ENCODE measurements around the gene SPRED1. TPM values are rescaled to one million over a fixed set of nuclear protein-coding genes. Genes with fewer than 3 reads are reported as not detected.

Gene SPRED1
- total RNA-seq, 1 donor from 2014 or later: 62.1 TPM

GRCh38 chr15:38217191-38217595 lies 35.4 kb upstream of the SPRED1 start:
- intact Hi-C loops (cut with DNase I): no loop called here
- H3K9me3 ChIP-seq: no peaks in the 10 kb centered on the region
- H3K4me3 ChIP-seq: no peak overlapping the region
- H3K36me3 ChIP-seq: no peaks in the 10 kb centered on the region
- peaks cover 8% of the 10 kb centered on the region for H3K4me1 ChIP-seq
- DNase-seq (no peak), ATAC-seq (peak; percentile 66)
- H3K27ac ChIP-seq: no peak overlapping the region
- H3K27me3 ChIP-seq: no peaks in the 10 kb centered on the region
- no peak for TF ChIP-seq CTCF (IDR thresholded peaks at IDR 0.05)

GRCh38 chr15:38217788-38218609 lies 34.6 kb upstream of the SPRED1 start:
- Histone ChIP-seq H3K36me3 (no peaks in the 10 kb centered on the region), H3K9me3 (no peaks in the 10 kb centered on the region), H3K4me1 (peaks cover 8% of the 10 kb centered on the region), H3K4me3 (no peak overlapping the region), H3K27ac (no peak overlapping the region), H3K27me3 (no peaks in the 10 kb centered on the region)
- TF ChIP-seq CTCF (IDR thresholded peaks at IDR 0.05): no peak
- intact Hi-C loops (cut with DNase I): no loop called here
- DNase-seq: no peak
- peak; percentile 81 for ATAC-seq

GRCh38 chr15:38220606-38221273 lies 31.9 kb upstream of the SPRED1 start:
- intact Hi-C loops (cut with DNase I): no loop called here
- peak; percentile 13 for ATAC-seq
- no peak for DNase-seq
- Histone ChIP-seq H3K9me3 (no peaks in the 10 kb centered on the region), H3K4me3 (no peak overlapping the region), H3K27me3 (no peaks in the 10 kb centered on the region), H3K4me1 (peaks cover 8% of the 10 kb centered on the region), H3K27ac (no peak overlapping the region), H3K36me3 (no peaks in the 10 kb centered on the region)
- TF ChIP-seq CTCF (IDR thresholded peaks at IDR 0.05): no peak

- H3K36me3 ChIP-seq: no peaks in the 10 kb centered on the region
- H3K27ac ChIP-seq: no peak overlapping the region
- DNase-seq: no peak
- no peak for ATAC-seq
- H3K9me3 ChIP-seq: no peaks in the 10 kb centered on the region
- no peak overlapping the region for H3K4me3 ChIP-seq
- no peak for TF ChIP-seq CTCF (IDR thresholded peaks at IDR 0.05)
- H3K27me3 ChIP-seq: no peaks in the 10 kb centered on the region
- H3K4me1 ChIP-seq: no peaks in the 10 kb centered on the region
- intact Hi-C loops (cut with DNase I): no loop called here
Measured at GRCh38 chr15:38224486-38224885, 28.1 kb upstream of the SPRED1 start.

- no peak for DNase-seq
- no peak overlapping the region for H3K4me3 ChIP-seq
- intact Hi-C loops (cut with DNase I): no loop called here
- no peaks in the 10 kb centered on the region for H3K36me3 ChIP-seq
- ATAC-seq: no peak
- no peak for TF ChIP-seq CTCF (IDR thresholded peaks at IDR 0.05)
- no peaks in the 10 kb centered on the region for H3K27me3 ChIP-seq
- H3K9me3 ChIP-seq: no peaks in the 10 kb centered on the region
- H3K4me1 ChIP-seq: no peaks in the 10 kb centered on the region
- no peak overlapping the region for H3K27ac ChIP-seq
Measured at GRCh38 chr15:38225381-38225780, 27.3 kb upstream of the SPRED1 start.

Data from upper lobe of right lung (tissue), 1 donor.